ENCODE results near the gene CIBAR2.
A peak's percentile ranks its signal among the peaks of the same experiment; 100 is the strongest.

CIBAR2 gene

DNA sequence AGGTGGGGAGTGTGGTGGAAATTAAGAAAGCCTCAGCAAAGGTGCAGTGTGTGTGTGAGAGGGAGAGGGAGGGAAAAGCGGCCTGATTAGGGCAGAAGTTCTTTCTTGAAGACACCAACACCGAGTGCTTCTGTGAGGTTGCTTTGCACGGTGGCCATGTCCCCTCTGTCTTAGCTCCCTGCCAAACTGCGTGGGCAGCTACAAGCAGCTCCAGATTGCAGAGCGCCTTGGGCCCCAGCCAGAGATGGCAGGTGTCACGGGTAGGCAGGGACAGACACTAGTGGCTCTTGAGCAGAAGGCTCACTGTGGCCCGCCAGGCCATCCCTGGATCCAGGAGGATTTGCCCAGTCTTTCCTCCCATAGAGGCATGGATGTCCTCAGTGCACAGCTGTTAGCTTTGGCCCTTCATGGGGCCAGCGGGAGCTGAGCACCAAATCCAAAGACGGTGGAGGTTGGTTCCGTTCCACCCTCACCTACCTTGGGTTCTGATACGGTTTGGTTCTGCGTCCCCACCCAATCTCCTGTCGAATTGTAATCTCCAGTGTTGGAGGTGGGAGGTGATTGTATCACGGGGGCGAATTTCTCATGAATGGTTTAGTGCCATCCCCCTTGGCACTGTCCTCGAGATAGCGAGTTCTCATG, 63.2 kb downstream of the CIBAR2 start:
- Mint-ChIP-seq H3K36me3 (ENCODE audit: insufficient read depth) (peaks cover 4% of the 10 kb centered on the region), H3K27ac (peak overlapping the region; percentile 35 to 39), H3K9me3 (no peaks in the 10 kb centered on the region), H3K4me3 (no peak overlapping the region), H3K27me3 (no peaks in the 10 kb centered on the region), H3K4me1 (ENCODE audit: low read depth in 2 of 2) (no peaks in the 10 kb centered on the region)
- ATAC-seq (replicated peaks) (no peak), DNase-seq (no peak)
